ENCODE results near the gene COL5A1.

Gene COL5A1

DNA sequence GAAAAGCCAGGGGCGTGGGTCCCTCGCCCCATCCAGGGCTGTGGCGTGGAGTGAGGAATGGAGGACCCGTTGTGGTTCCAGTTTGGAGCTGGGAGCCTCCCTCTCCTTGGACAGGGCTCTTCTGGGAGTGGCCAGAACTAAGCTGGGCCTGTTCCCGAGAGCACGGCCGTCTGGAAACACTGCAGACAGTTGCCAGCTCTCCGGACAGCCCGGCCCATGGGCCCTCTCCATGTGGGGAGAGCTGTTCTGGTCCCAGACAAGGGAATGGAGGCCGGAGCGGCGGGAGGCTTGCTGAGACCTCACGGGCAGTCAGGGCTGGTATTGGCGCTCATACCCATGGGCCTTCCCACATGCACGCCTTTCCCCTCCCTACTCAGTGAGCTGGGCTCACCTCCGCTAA, 193.8 kb downstream of the COL5A1 start:
- WGBS (ENCODE audit: insufficient coverage, insufficient read length) = no CpG with 5 or more reads among the region's 16 CpGs
- H3K36me3 ChIP-seq (ENCODE audit: control insufficient read depth, insufficient read depth, low read length) = no peaks in the 10 kb centered on the region
- DNase-seq (ENCODE audit: low read depth, low spot score) = no peak
- H3K27ac ChIP-seq (ENCODE audit: low read length) = no peak overlapping the region
- no peaks in the 10 kb centered on the region for H3K9me3 ChIP-seq (ENCODE audit: control insufficient read depth, insufficient read depth, low read length)
- H3K4me1 ChIP-seq (ENCODE audit: control insufficient read depth, insufficient read depth, low read length) = no peaks in the 10 kb centered on the region
- H3K27me3 ChIP-seq (ENCODE audit: control insufficient read depth, insufficient read depth, low read length) = no peaks in the 10 kb centered on the region
- no peak overlapping the region for H3K4me3 ChIP-seq (ENCODE audit: low read length)

DNA sequence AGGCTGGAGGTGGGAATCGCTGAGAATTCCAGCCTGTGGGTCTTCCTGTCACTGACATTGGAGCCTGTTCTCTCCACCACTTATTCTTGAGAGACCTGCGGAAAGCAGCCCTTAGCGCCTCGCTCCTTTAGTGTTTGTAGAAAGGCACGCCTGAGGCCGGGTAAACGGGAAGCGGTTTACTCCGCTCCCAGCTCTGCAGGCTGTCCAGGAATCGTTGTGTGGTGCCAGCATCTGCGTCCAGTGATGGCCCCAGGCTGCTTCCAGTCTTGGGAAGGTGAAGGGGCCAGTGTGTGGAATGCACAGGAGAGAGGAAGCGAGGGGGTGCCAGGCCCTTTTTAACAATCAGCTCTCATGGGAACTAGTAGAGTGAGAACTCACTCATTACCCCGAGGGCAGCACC, 194.4 kb downstream of the COL5A1 start:
- no CpG with 5 or more reads among the region's 13 CpGs for WGBS (ENCODE audit: insufficient coverage, insufficient read length)
- Histone ChIP-seq H3K27ac (ENCODE audit: low read length) (no peak overlapping the region), H3K27me3 (ENCODE audit: control insufficient read depth, insufficient read depth, low read length) (no peaks in the 10 kb centered on the region), H3K36me3 (ENCODE audit: control insufficient read depth, insufficient read depth, low read length) (no peaks in the 10 kb centered on the region), H3K4me1 (ENCODE audit: control insufficient read depth, insufficient read depth, low read length) (no peaks in the 10 kb centered on the region), H3K4me3 (ENCODE audit: low read length) (no peak overlapping the region), H3K9me3 (ENCODE audit: control insufficient read depth, insufficient read depth, low read length) (no peaks in the 10 kb centered on the region)
- DNase-seq (ENCODE audit: low read depth, low spot score) = no peak

DNA sequence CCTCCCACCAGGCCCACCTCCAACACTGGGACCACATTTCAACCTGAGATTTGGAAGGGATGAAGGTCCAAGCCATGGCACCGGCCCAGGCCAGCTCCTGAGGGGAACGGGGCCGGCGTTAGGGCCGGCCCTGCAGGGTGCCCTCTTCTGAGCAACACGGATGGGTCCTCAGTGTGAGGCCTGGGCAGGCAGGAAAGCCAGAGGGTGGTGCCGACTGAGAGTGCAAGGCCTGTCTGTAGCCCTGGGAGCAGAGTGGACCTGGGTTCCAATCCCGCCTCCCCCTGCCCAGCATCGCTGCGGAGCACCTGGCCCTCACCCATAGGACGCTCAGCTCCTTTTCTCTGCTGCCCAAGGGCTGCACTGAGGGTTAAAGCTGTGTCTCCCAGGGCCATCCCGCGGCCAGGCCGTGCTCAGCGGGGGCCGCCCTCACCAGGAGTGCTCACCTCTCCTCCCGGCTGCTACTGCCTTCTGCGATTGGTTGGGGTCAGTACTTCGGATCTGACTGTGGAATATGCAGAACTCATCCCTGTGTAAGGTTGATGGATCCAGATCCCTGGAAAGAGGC, 194.9 kb downstream of the COL5A1 start:
- Histone ChIP-seq H3K27ac (ENCODE audit: low read length) (no peak overlapping the region), H3K36me3 (ENCODE audit: control insufficient read depth, insufficient read depth, low read length) (no peaks in the 10 kb centered on the region), H3K4me1 (ENCODE audit: control insufficient read depth, insufficient read depth, low read length) (no peaks in the 10 kb centered on the region), H3K27me3 (ENCODE audit: control insufficient read depth, insufficient read depth, low read length) (no peaks in the 10 kb centered on the region), H3K9me3 (ENCODE audit: control insufficient read depth, insufficient read depth, low read length) (no peaks in the 10 kb centered on the region), H3K4me3 (ENCODE audit: low read length) (no peak overlapping the region)
- no CpG with 5 or more reads among the region's 19 CpGs for WGBS (ENCODE audit: insufficient coverage, insufficient read length)
- DNase-seq (ENCODE audit: low read depth, low spot score) = no peak

DNA sequence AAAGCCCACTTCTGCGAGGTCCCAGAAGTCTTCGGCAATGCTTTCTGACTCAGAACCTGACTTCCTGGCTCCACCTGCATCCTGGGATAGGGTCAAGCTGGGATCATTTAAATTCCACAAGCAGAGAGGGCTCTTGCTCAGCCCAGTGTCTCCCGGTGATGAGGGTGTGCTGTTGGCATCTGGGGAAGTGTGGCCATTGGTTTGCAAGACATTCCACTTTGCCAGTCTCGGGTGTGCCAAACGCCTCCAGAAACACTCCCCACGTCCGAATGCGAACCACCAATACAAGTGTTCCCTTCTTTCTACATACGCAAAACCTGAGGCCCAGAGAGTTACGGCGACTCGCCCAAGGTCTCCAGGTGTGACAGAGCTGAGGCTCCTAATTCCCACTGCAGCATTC, 195.9 kb downstream of the COL5A1 start:
- Histone ChIP-seq H3K4me1 (ENCODE audit: control insufficient read depth, insufficient read depth, low read length) (no peaks in the 10 kb centered on the region), H3K36me3 (ENCODE audit: control insufficient read depth, insufficient read depth, low read length) (no peaks in the 10 kb centered on the region), H3K27me3 (ENCODE audit: control insufficient read depth, insufficient read depth, low read length) (no peaks in the 10 kb centered on the region), H3K9me3 (ENCODE audit: control insufficient read depth, insufficient read depth, low read length) (no peaks in the 10 kb centered on the region), H3K27ac (ENCODE audit: low read length) (no peak overlapping the region), H3K4me3 (ENCODE audit: low read length) (no peak overlapping the region)
- no peak for DNase-seq (ENCODE audit: low read depth, low spot score)
- no CpG with 5 or more reads among the region's 12 CpGs for WGBS (ENCODE audit: insufficient coverage, insufficient read length)

DNA sequence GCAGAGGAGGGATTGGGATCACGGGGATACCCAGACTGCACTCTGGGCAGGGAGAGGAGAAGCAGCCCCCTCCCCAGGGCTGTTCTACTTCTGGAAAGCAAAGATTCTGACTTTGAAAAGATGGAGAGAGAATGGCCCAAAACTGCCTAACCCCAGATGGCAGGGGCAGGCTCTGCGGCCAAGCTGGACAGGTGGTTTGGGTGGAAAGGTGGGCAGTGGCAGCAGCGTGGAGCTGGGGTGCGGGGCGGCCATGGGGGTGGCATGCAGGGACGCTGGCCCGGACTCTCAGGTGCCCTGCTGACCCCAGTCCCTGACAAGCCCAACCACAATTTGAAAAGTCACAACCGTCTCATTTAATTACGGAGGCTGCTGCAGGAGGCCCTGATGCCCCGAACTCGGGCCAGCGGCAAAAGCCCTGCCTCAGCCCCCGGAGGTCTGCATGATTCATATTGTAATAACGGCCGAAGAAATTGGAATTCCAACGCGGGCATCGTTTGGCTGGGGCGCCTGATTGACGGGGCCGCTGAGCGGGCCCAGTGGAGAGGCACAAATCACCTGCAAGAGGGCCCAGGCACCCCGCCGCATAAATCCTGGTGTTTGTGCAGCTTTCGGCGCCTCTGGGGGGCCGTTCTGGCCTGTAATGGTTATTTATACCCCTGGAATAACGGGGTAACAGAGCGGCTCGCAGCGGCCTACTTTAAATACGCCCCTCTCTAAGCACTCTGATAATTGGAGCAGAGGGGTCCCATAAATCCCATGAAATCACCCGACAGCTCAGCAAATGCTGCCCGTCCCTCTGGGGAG, 197.2 kb downstream of the COL5A1 start:
- WGBS (ENCODE audit: insufficient coverage, insufficient read length) = no CpG with 5 or more reads among the region's 34 CpGs
- no peaks in the 10 kb centered on the region for H3K27me3 ChIP-seq (ENCODE audit: control insufficient read depth, insufficient read depth, low read length)

DNA sequence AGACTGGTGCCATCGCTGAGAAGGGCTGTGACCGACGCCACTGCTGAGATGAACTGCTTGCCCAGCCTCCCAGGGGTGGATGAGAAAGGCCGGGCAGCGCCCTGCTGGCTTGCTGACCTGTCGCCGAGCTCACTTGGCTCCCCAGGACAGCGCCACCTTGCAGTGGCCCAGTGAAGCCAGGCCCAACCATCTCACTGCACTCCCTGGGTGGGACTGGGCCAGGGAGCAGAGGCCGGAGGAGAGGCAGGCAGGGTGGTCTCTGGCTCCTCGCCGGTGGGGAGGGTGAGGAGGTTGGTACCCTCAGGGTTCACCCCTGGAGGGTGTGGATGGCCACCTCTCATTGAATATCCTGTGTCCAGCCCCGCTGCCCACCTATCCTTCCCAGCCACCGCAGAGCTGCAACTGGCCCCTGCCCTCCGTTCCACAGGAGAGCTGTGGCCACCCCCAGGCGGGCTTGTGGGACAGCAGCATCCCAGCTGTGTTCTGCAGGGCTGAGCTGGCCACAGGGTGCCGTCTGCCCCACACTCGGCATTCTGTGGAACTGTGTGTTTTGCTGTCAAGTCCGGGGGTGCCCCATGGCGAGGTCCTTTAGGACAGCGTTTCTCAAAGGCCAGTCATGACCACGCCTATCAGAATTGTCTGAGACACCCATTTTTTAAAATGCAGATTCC, 198.0 kb downstream of the COL5A1 start:
- no peaks in the 10 kb centered on the region for H3K9me3 ChIP-seq (ENCODE audit: control insufficient read depth, insufficient read depth, low read length)
- H3K4me1 ChIP-seq (ENCODE audit: control insufficient read depth, insufficient read depth, low read length) = no peaks in the 10 kb centered on the region
- H3K27me3 ChIP-seq (ENCODE audit: control insufficient read depth, insufficient read depth, low read length) = no peaks in the 10 kb centered on the region
- no peak overlapping the region for H3K27ac ChIP-seq (ENCODE audit: low read length)
- DNase-seq (ENCODE audit: low read depth, low spot score) = peak; percentile 13
- H3K36me3 ChIP-seq (ENCODE audit: control insufficient read depth, insufficient read depth, low read length) = no peaks in the 10 kb centered on the region
- H3K4me3 ChIP-seq (ENCODE audit: low read length) = no peak overlapping the region
- no CpG with 5 or more reads among the region's 21 CpGs for WGBS (ENCODE audit: insufficient coverage, insufficient read length)

More for the DNA sequence above, 197.2 kb downstream of the COL5A1 start:
- Histone ChIP-seq H3K4me1 (ENCODE audit: control insufficient read depth, insufficient read depth, low read length) (no peaks in the 10 kb centered on the region), H3K27ac (ENCODE audit: low read length) (no peak overlapping the region), H3K36me3 (ENCODE audit: control insufficient read depth, insufficient read depth, low read length) (no peaks in the 10 kb centered on the region), H3K4me3 (ENCODE audit: low read length) (no peak overlapping the region), H3K9me3 (ENCODE audit: control insufficient read depth, insufficient read depth, low read length) (no peaks in the 10 kb centered on the region)
- DNase-seq (ENCODE audit: low read depth, low spot score) = no peak

DNA sequence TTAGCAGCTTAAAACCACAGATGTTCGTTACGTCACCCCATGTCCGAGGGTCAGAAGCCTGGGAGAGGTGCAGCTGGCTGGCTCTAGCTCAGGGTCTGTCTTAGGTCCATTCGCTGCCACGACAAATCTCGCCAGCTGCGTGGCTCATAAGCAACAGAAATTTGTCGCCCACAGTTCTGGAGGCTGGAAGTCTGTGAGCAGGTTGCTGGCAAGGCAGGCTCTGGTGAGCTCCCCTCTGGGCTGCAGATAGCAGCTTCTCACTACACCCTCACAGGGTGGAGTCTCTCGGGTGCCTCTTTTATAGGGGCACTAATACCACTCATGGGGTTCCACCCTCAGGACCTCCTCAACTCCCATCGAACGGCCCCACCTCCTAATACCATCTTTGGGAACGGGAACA, 198.9 kb downstream of the COL5A1 start:
- H3K27me3 ChIP-seq (ENCODE audit: control insufficient read depth, insufficient read depth, low read length) = no peaks in the 10 kb centered on the region
- no CpG with 5 or more reads among the region's 12 CpGs for WGBS (ENCODE audit: insufficient coverage, insufficient read length)
- no peaks in the 10 kb centered on the region for H3K36me3 ChIP-seq (ENCODE audit: control insufficient read depth, insufficient read depth, low read length)
- H3K4me3 ChIP-seq (ENCODE audit: low read length) = no peak overlapping the region
- H3K9me3 ChIP-seq (ENCODE audit: control insufficient read depth, insufficient read depth, low read length) = no peaks in the 10 kb centered on the region
- no peak for DNase-seq (ENCODE audit: low read depth, low spot score)
- no peak overlapping the region for H3K27ac ChIP-seq (ENCODE audit: low read length)
- H3K4me1 ChIP-seq (ENCODE audit: control insufficient read depth, insufficient read depth, low read length) = no peaks in the 10 kb centered on the region

DNA sequence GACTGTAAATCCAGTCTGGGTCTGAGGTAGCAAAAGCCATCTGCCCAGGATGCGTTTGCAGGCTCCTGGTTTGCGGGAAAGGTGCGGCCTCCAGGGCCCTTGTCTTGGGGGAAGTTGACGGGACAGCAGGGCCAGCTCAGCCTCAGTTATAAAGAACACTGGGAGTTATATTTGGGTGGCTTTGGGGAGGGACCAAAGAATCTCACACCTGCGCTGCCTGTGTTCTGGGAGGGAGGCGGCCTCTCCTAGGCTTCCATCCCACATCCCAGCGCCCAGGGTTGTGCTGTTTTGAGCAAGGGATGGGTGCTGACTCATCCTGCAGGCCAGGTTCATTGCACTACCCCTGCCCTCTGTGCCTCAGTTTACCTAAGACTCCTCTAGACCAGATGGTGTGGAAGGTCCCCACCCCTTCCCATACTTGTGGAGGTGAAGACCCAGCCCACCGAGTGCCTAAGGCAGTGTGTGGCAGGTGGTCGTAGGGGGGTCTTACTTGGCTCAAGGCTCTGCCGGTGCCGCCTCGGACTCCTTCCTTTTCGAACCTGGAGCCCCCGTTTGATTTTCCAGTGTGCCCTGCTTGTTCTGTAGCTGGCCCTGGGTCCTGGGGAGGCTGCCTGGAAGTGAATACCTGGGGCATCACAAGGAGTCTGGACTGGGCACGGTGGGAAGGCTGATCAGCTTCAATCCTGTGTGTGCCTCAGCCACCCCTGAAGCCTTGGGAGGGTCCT, 199.7 kb downstream of the COL5A1 start:
- DNase-seq (ENCODE audit: low read depth, low spot score) = no peak
- Histone ChIP-seq H3K4me3 (ENCODE audit: low read length) (no peak overlapping the region), H3K27me3 (ENCODE audit: control insufficient read depth, insufficient read depth, low read length) (no peaks in the 10 kb centered on the region), H3K36me3 (ENCODE audit: control insufficient read depth, insufficient read depth, low read length) (no peaks in the 10 kb centered on the region), H3K4me1 (ENCODE audit: control insufficient read depth, insufficient read depth, low read length) (no peaks in the 10 kb centered on the region), H3K9me3 (ENCODE audit: control insufficient read depth, insufficient read depth, low read length) (no peaks in the 10 kb centered on the region), H3K27ac (ENCODE audit: low read length) (no peak overlapping the region)
- WGBS (ENCODE audit: insufficient coverage, insufficient read length) = no CpG with 5 or more reads among the region's 15 CpGs

DNA sequence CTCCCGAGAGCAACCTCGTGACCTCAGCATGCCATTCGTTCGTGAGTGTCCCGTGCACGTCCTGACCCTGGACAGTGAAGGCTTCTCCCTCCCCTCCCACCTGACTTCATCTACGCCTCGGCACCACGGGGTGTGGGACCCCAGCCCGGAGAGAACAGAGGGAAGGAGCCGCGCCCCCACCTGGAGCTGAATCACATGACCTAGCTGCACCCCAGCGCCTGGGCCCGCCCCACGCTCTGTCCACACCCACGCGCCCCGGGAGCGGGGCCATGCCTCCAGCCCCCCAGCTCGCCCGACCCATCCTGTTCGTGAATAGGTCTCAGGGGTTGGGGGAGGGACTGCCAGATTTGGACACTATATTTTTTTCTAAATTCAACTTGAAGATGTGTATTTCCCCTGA, 200.7 kb downstream of the COL5A1 start:
- WGBS (ENCODE audit: insufficient coverage, insufficient read length) = no CpG with 5 or more reads among the region's 22 CpGs
- Histone ChIP-seq H3K4me1 (ENCODE audit: control insufficient read depth, insufficient read depth, low read length) (no peaks in the 10 kb centered on the region), H3K9me3 (ENCODE audit: control insufficient read depth, insufficient read depth, low read length) (no peaks in the 10 kb centered on the region), H3K4me3 (ENCODE audit: low read length) (no peak overlapping the region), H3K36me3 (ENCODE audit: control insufficient read depth, insufficient read depth, low read length) (no peaks in the 10 kb centered on the region), H3K27ac (ENCODE audit: low read length) (no peak overlapping the region), H3K27me3 (ENCODE audit: control insufficient read depth, insufficient read depth, low read length) (no peaks in the 10 kb centered on the region)
- DNase-seq (ENCODE audit: low read depth, low spot score) = no peak

DNA sequence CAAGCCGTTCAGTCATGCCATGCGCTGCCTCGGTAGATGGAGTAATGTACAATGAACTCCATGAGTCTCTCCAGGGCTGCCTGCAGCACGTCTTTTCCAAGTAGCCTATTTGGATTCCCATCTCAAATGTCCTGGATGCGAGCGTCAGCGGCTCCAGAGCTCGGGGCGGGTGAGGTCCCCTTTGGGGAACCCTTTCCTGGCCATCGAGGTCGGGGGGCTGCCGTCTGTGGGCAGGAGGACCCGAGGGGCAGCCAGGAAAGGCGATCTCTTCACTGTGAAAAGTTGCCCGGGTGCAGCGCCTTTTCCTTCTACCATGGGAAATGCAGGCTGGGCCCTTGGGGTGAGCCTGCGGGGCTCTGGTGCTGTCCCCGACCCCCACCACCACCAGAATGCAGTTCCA, 202.1 kb downstream of the COL5A1 start:
- H3K4me1 ChIP-seq (ENCODE audit: control insufficient read depth, insufficient read depth, low read length) = no peaks in the 10 kb centered on the region
- no peak for DNase-seq (ENCODE audit: low read depth, low spot score)
- no peaks in the 10 kb centered on the region for H3K27me3 ChIP-seq (ENCODE audit: control insufficient read depth, insufficient read depth, low read length)
- H3K9me3 ChIP-seq (ENCODE audit: control insufficient read depth, insufficient read depth, low read length) = no peaks in the 10 kb centered on the region
- WGBS (ENCODE audit: insufficient coverage, insufficient read length) = no CpG with 5 or more reads among the region's 18 CpGs
- no peak overlapping the region for H3K4me3 ChIP-seq (ENCODE audit: low read length)
- no peaks in the 10 kb centered on the region for H3K36me3 ChIP-seq (ENCODE audit: control insufficient read depth, insufficient read depth, low read length)
- H3K27ac ChIP-seq (ENCODE audit: low read length) = no peak overlapping the region

All from iPS DF 6.9 (cell line).